ENCODE results near the gene VAV1.
"Not testable (repeated sequence)": the region's sequence is repeated elsewhere in the genome, so short reads cannot be mapped to it uniquely, and the experiment has no call there.

The VAV1 gene

GRCh38 chr19:6866741-6867151 lies 94.2 kb downstream of the VAV1 start:
- TF ChIP-seq CTCF (IDR thresholded peaks at IDR 0.05; ENCODE audit: insufficient read depth, low read depth, low read length, missing control alignments), result no peak
- no peak overlapping the region for H3K4me3 ChIP-seq (ENCODE audit: low read depth, low read length)
- peak; percentile 51 for DNase-seq (ENCODE audit: low read depth)

- DNase-seq (ENCODE audit: low read depth), result no peak
- TF ChIP-seq CTCF (IDR thresholded peaks at IDR 0.05; ENCODE audit: insufficient read depth, low read depth, low read length, missing control alignments), result no peak
These were observed 95.8 kb downstream of the VAV1 start for GRCh38 chr19:6868351-6868750.

GRCh38 chr19:6869151-6869882 lies 96.8 kb downstream of the VAV1 start:
- not testable (repeated sequence) for H3K4me3 ChIP-seq (ENCODE audit: low read depth, low read length); DNase-seq (ENCODE audit: low read depth)

More at GRCh38 chr19:6868351-6868750, 95.8 kb downstream of the VAV1 start:
- no peak overlapping the region for H3K4me3 ChIP-seq (ENCODE audit: low read depth, low read length)

- no peak for TF ChIP-seq CTCF (IDR thresholded peaks at IDR 0.05; ENCODE audit: insufficient read depth, low read depth, low read length, missing control alignments)
- no peak overlapping the region for H3K4me3 ChIP-seq (ENCODE audit: low read depth, low read length)
- DNase-seq (ENCODE audit: low read depth), result no peak
These were observed 101.4 kb downstream of the VAV1 start for GRCh38 chr19:6873708-6874431.

- H3K4me3 ChIP-seq (ENCODE audit: low read depth, low read length), result no peak overlapping the region
- TF ChIP-seq CTCF (IDR thresholded peaks at IDR 0.05; ENCODE audit: insufficient read depth, low read depth, low read length, missing control alignments), result no peak
- DNase-seq (ENCODE audit: low read depth), result no peak
These were observed 102.7 kb downstream of the VAV1 start for GRCh38 chr19:6875218-6875617.

- TF ChIP-seq CTCF (IDR thresholded peaks at IDR 0.05; ENCODE audit: insufficient read depth, low read depth, low read length, missing control alignments), result no peak
- DNase-seq (ENCODE audit: low read depth), result no peak
- no peak overlapping the region for H3K4me3 ChIP-seq (ENCODE audit: low read depth, low read length)
These were observed 104.2 kb downstream of the VAV1 start for GRCh38 chr19:6876748-6877147.

GRCh38 chr19:6877766-6878165 lies 105.3 kb downstream of the VAV1 start:
- no peak for TF ChIP-seq CTCF (IDR thresholded peaks at IDR 0.05; ENCODE audit: insufficient read depth, low read depth, low read length, missing control alignments)
- H3K4me3 ChIP-seq (ENCODE audit: low read depth, low read length), result no peak overlapping the region
- no peak for DNase-seq (ENCODE audit: low read depth)
